ENCODE data around the gene TRIM61. TPM values are rescaled to one million over a fixed set of nuclear protein-coding genes. Genes with fewer than 3 reads are reported as not detected.
A peak's percentile ranks its signal among the peaks of the same experiment; 100 is the strongest.

The TRIM61 gene
- polyA plus RNA-seq, 1 of the 3 experiments (the other 2 are of a cell fraction): not detected

- Histone ChIP-seq H3K9me2 (no peaks in the 10 kb centered on the region), H3K9me3 (no peaks in the 10 kb centered on the region), H3K79me2 (ENCODE audit: insufficient read depth) (no peaks in the 10 kb centered on the region), H4K20me1 (ENCODE audit: insufficient read depth) (no peaks in the 10 kb centered on the region), H3K4me1 (ENCODE audit: control insufficient read depth in 1 of 2, insufficient read depth in 2 of 2, low read depth in 1 of 2, low read length in 1 of 2) (no peaks in the 10 kb centered on the region), H3K4me2 (no peak overlapping the region), H3K4me3 (ENCODE audit: low read depth in 2 of 2, low read length in 1 of 2) (no peak overlapping the region), H3F3A (replicated peaks; ENCODE audit: insufficient read depth) (no peaks in the 10 kb centered on the region), H3K27ac (ENCODE audit: low read depth in 2 of 2, low read length in 1 of 2) (no peak overlapping the region), H3K27me3 (ENCODE audit: insufficient read depth) (no peaks in the 10 kb centered on the region; the same call in 1 of the 2 replicates), H2AFZ (ENCODE audit: low read depth) (no peak overlapping the region), H3K9ac (no peak overlapping the region), H3K36me3 (replicated peaks in 1 of 2; ENCODE audit: control insufficient read depth in 1 of 2, insufficient read depth in 2 of 2, low read length in 1 of 2) (no peaks in the 10 kb centered on the region)
- POLR2A ChIA-PET: no interaction called here
- peak; percentile 17 for DNase-seq
- TF ChIP-seq RAD21 (IDR thresholded peaks at IDR 0.05; ENCODE audit: low read length) (no peak), CTCF (IDR thresholded peaks at IDR 0.05) (peak; percentile 22; the same call in 1 of the 2 replicates)
- CTCF ChIA-PET: interaction anchor here (1.8 kb wide), 1 partner anchor 21 kb away, joined by 3 read pairs; no protein-coding TSS in a partner anchor
- WGBS (ENCODE audit: low lambda C conversion rate): 0% methylated on average over 1 of the region's 1 CpG
These were observed 42.1 kb downstream of the TRIM61 start for GRCh38 chr4:164935363-164935762.

- no peak overlapping the region for H3K27ac ChIP-seq (ENCODE audit: low read depth in 2 of 2, low read length in 1 of 2)
- H3K4me2 ChIP-seq: no peak overlapping the region
- no peaks in the 10 kb centered on the region for H3K9me2 ChIP-seq
- H3K9me3 ChIP-seq: no peaks in the 10 kb centered on the region
- no peak overlapping the region for H3K4me3 ChIP-seq (ENCODE audit: low read depth in 2 of 2, low read length in 1 of 2)
- H3K36me3 ChIP-seq (replicated peaks in 1 of 2; ENCODE audit: control insufficient read depth in 1 of 2, insufficient read depth in 2 of 2, low read length in 1 of 2): no peaks in the 10 kb centered on the region
- POLR2A ChIA-PET: no interaction called here
- no peak overlapping the region for H3K9ac ChIP-seq
- TF ChIP-seq USF1 (IDR thresholded peaks at IDR 0.05; ENCODE audit: borderline replicate concordance, low read depth): no peak
- no peak for TF ChIP-seq ELF1 (IDR thresholded peaks at IDR 0.05)
- no peak for TF ChIP-seq RXRA (IDR thresholded peaks at IDR 0.05; ENCODE audit: borderline replicate concordance, low read depth)
- TF ChIP-seq RAD21 (IDR thresholded peaks at IDR 0.05; ENCODE audit: low read length): no peak
- TF ChIP-seq EZH2phosphoT487 (IDR thresholded peaks at IDR 0.05; ENCODE audit: borderline replicate concordance, low read depth): no peak
- TF ChIP-seq TEAD4 (IDR thresholded peaks at IDR 0.05; ENCODE audit: borderline replicate concordance, insufficient read depth): no peak
- no peak for TF ChIP-seq RFX5 (IDR thresholded peaks at IDR 0.05; ENCODE audit: low read length)
- no peak for TF ChIP-seq IRF3 (IDR thresholded peaks at IDR 0.05; ENCODE audit: low read depth, low read length)
- TF ChIP-seq GABPA (IDR thresholded peaks at IDR 0.05; ENCODE audit: low read depth): no peak
- no peak for TF ChIP-seq RCOR1 (IDR thresholded peaks at IDR 0.05; ENCODE audit: low read length)
- H3K4me1 ChIP-seq (ENCODE audit: control insufficient read depth in 1 of 2, insufficient read depth in 2 of 2, low read depth in 1 of 2, low read length in 1 of 2): no peaks in the 10 kb centered on the region
- CTCF ChIA-PET: no interaction called here
- H4K20me1 ChIP-seq (ENCODE audit: insufficient read depth): no peaks in the 10 kb centered on the region
- DNase-seq: no peak
- H2AFZ ChIP-seq (ENCODE audit: low read depth): peak overlapping the region; percentile 29; the same call in 1 of the 2 replicates
- no peaks in the 10 kb centered on the region for H3K79me2 ChIP-seq (ENCODE audit: insufficient read depth)
- H3F3A ChIP-seq (replicated peaks; ENCODE audit: insufficient read depth): no peaks in the 10 kb centered on the region
- H3K27me3 ChIP-seq (ENCODE audit: insufficient read depth): no peaks in the 10 kb centered on the region; the same call in 1 of the 2 replicates
- WGBS (ENCODE audit: low lambda C conversion rate): 32% methylated on average over 10 of the region's 11 CpGs
These were observed 44.2 kb downstream of the TRIM61 start for GRCh38 chr4:164933244-164933643.

Data from SK-N-SH (cell line).